GM12801 (cell line): Measurements from ENCODE around the gene TTC23.

Experiments used
- CTCF ChIP-seq: IDR thresholded peaks from one replicate; pipeline ENCODE4 v1.5.1; 2011; ENCODE audit warnings: control low read depth; ENCODE audit not compliant: insufficient read length; ENCODE audit errors: extremely low read depth

The TTC23 gene

GRCh38 chr15:99185414-99186130 lies 63.8 kb downstream of the TTC23 start:
- no peak for TF ChIP-seq CTCF

- TF ChIP-seq CTCF, result no peak
These were observed 66.6 kb downstream of the TTC23 start for GRCh38 chr15:99182791-99183190.

- no peak for TF ChIP-seq CTCF
These were observed 67.8 kb downstream of the TTC23 start for GRCh38 chr15:99181545-99181971.

- TF ChIP-seq CTCF, result no peak
These were observed 68.4 kb downstream of the TTC23 start for GRCh38 chr15:99180964-99181306.

- no peak for TF ChIP-seq CTCF
These were observed 69.1 kb downstream of the TTC23 start for GRCh38 chr15:99180086-99180963.

DNA sequence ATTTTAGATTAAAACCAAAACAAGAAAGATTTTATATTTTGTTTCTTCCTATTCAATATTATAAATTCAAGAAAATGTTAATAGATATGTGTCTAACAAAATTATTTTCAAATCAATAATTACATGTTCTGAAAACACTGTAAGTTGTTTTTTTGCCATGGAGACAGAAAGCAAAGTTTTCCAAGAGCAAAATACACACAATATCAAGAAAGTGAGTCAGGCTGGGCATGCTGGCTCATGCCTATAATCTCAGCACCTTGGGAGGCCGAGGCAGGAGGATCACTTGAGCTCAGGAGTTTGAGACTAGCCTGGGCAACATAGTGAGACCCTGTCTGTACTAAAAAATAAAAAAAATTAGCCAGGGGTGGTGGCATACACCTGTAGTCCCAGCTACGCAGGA lies 71.7 kb downstream of the TTC23 start:
- TF ChIP-seq CTCF, result no peak

GRCh38 chr15:99176757-99177156 lies 72.6 kb downstream of the TTC23 start:
- TF ChIP-seq CTCF, result no peak
